GM12865 (cell line): Measurements from ENCODE around the gene PPM1H.
"Not testable (repeated sequence)": the region's sequence is repeated elsewhere in the genome, so short reads cannot be mapped to it uniquely, and the experiment has no call there.

Experiments
- DNase-seq: peaks from one replicate; pipeline ENCODE4 v3.0.0; 2010; ENCODE audit warnings: low read depth
- H3K4me3 ChIP-seq: 2 replicates; pipeline ENCODE4 v1.5.1; 2011; ENCODE audit warnings: mild to moderate bottlenecking, low read depth, low read length, control low read depth
- CTCF ChIP-seq: IDR thresholded peaks from 2 replicates; pipeline ENCODE4 v1.5.1; 2011; ENCODE audit warnings: low read length, control low read depth, low read depth, inconsistent platforms; ENCODE audit not compliant: insufficient read depth; ENCODE audit errors: missing control alignments

Gene PPM1H

GRCh38 chr12:62670986-62671720, 263.8 kb downstream of the PPM1H start:
- no peak for DNase-seq
- no peak for TF ChIP-seq CTCF
- H3K4me3 ChIP-seq, result no peak overlapping the region

GRCh38 chr12:62668782-62669181, 266.2 kb downstream of the PPM1H start:
- no peak for DNase-seq
- TF ChIP-seq CTCF, result no peak
- no peak overlapping the region for H3K4me3 ChIP-seq

- not testable (repeated sequence) for DNase-seq, H3K4me3 ChIP-seq
Observed at GRCh38 chr12:62664951-62665350, 270.0 kb downstream of the PPM1H start.

- no peak for TF ChIP-seq CTCF
- no peak for DNase-seq
- H3K4me3 ChIP-seq, result no peak overlapping the region
Observed at GRCh38 chr12:62660756-62661155, 274.2 kb downstream of the PPM1H start.

- TF ChIP-seq CTCF, result no peak
- DNase-seq, result no peak
- no peak overlapping the region for H3K4me3 ChIP-seq
Observed at GRCh38 chr12:62659453-62660295, 275.3 kb downstream of the PPM1H start.

- H3K4me3 ChIP-seq, result no peak overlapping the region
- no peak for DNase-seq
- no peak for TF ChIP-seq CTCF
Observed at GRCh38 chr12:62658910-62659309, 276.0 kb downstream of the PPM1H start.

GRCh38 chr12:62657363-62657632, 277.7 kb downstream of the PPM1H start:
- TF ChIP-seq CTCF, result no peak
- DNase-seq, result no peak
- H3K4me3 ChIP-seq, result no peak overlapping the region
